K562 (cell line): ENCODE measurements around the gene SURF6. TPM values are rescaled to one million over a fixed set of nuclear protein-coding genes. Genes with fewer than 3 reads are reported as not detected.

Experiments used
- ATAC-seq: fragments of 200-7000 bp; cut with Tn5 transposase; 3 replicates; pipeline ENCODE4 v1.9.1; 2020; ENCODE audit warnings: moderate library complexity
- BruUV-seq: library from RNA; stranded (reverse); fragments of 400-500 nt; replicated peaks from 2 replicates; lab custom pipeline; 2021; lab: Mats Ljungman, UMichigan
- CTCF ChIA-PET: fragments of 300-600 bp; formaldehyde crosslinking; extraction: SDS; loops from one replicate; lab custom pipeline; 2021; ENCODE audit warnings: low intra/inter-chr PET ratio; lab: Yijun Ruan, JAX
- POLR2A ChIA-PET: fragments of 300-600, 350-650 bp; sonication (Branson Sonifier 250); formaldehyde crosslinking; extraction: SDS; loops from one replicate; lab custom pipeline; 2021; ENCODE audit warnings: antibody characterized with exemption, inconsistent platforms; lab: Yijun Ruan, JAX
- DNase-seq, 4 experiments: peaks; one replicate each; pipeline versions ENCODE4 v3.0.0 to v3.0.0-alpha.2; 2011 to 2018; ENCODE audit warnings: low spot score in 3 of 4, mixed read lengths in 3 of 4; ENCODE audit errors: extremely low read depth in 1 of 4
- FAIRE-seq: peaks from 2 replicates; lab custom pipeline; 2011; peaks lifted over from hg19 to GRCh38; lab: Jason Lieb, UNC
- H2AFZ ChIP-seq: 2 replicates; pipeline ENCODE4 v1.6.0; 2011; ENCODE audit warnings: low read depth, low read length, control low read depth, inconsistent platforms
- H3K27ac ChIP-seq: fragments of 200-600 bp; 3 replicates; pipeline ENCODE4 v1.8.0; 2011; ENCODE audit warnings: low read depth, mild to moderate bottlenecking, control low read depth, inconsistent platforms, low read length, moderate library complexity, mixed read lengths; ENCODE audit errors: extremely low read depth
- H3K27me3 ChIP-seq, 2 experiments: fragments of 300-600 bp in 1 of 2; 2 replicates in 1 of 2; 3 replicates in 1 of 2; pipeline versions ENCODE4 v1.6.0 to v1.8.0; 2011; ENCODE audit warnings: inconsistent platforms in 2 of 2, low read length in 2 of 2, mild to moderate bottlenecking in 1 of 2, mixed read lengths in 1 of 2, moderate library complexity in 1 of 2; ENCODE audit not compliant: control insufficient read depth in 2 of 2, insufficient read depth in 2 of 2
- H3K36me3 ChIP-seq: fragments of 300-600 bp; 3 replicates; pipeline ENCODE4 v1.8.0; 2011; ENCODE audit warnings: mild to moderate bottlenecking, low read length, inconsistent platforms; ENCODE audit not compliant: control insufficient read depth, insufficient read depth
- H3K4me1 ChIP-seq, 2 experiments: fragments of 200-600 bp in 1 of 2; replicated peaks in 1 of 2; 2 replicates in 1 of 2; 3 replicates in 1 of 2; pipeline versions ENCODE4 v1.5.1 to v1.8.0; 2011; ENCODE audit warnings: inconsistent platforms in 2 of 2, low read length in 2 of 2, mild to moderate bottlenecking in 1 of 2, mixed read lengths in 1 of 2, moderate library complexity in 1 of 2; ENCODE audit not compliant: control insufficient read depth in 2 of 2, insufficient read depth in 2 of 2
- H3K4me2 ChIP-seq: 2 replicates; pipeline ENCODE4 v1.6.1; 2011; ENCODE audit warnings: low read length, control low read depth, inconsistent platforms, mixed read lengths; ENCODE audit not compliant: insufficient read depth
- H3K4me3 ChIP-seq: fragments of 200-600 bp; sonication (generic), shearing (Covaris generic); 2 replicates; pipeline ENCODE4 v1.5.1; 2016; ENCODE audit warnings: control low read depth, inconsistent platforms
- H3K79me2 ChIP-seq: fragments of 200-600 bp; 3 replicates; pipeline ENCODE4 v1.8.0; 2011; ENCODE audit warnings: low read length, inconsistent platforms; ENCODE audit not compliant: control insufficient read depth, insufficient read depth
- H3K9ac ChIP-seq, 2 experiments: 2 replicates each; pipeline versions ENCODE4 v1.6.0 to v1.6.1; 2011; ENCODE audit warnings: low read depth in 2 of 2, low read length in 2 of 2, control low read depth in 1 of 2, inconsistent platforms in 1 of 2, mild to moderate bottlenecking in 1 of 2, mixed read lengths in 1 of 2; ENCODE audit not compliant: insufficient read depth in 1 of 2
- H3K9me1 ChIP-seq: one replicate; pipeline ENCODE4 v1.6.0; 2011; ENCODE audit warnings: inconsistent platforms, mild to moderate bottlenecking, low read length, moderate library complexity; ENCODE audit not compliant: control insufficient read depth, insufficient read depth
- H3K9me3 ChIP-seq: replicated peaks from 2 replicates; pipeline ENCODE4 v1.5.1; 2011; ENCODE audit warnings: low read depth, low read length, inconsistent platforms; ENCODE audit not compliant: control insufficient read depth, insufficient read depth
- H4K20me1 ChIP-seq: replicated peaks from 2 replicates; pipeline ENCODE4 v1.6.1; 2011; ENCODE audit warnings: low read length, inconsistent platforms, mixed read lengths; ENCODE audit not compliant: control insufficient read depth, insufficient read depth
- FOXK2 ChIP-seq, 2 experiments: fragments of 450-650 bp; IDR thresholded peaks in 1 of 2; conservative IDR thresholded peaks in 1 of 2; 2 replicates each; pipeline ENCODE4 v1.6.1; 2016; ENCODE audit warnings: low read depth in 2 of 2, mild to moderate bottlenecking in 1 of 2
- GATAD2A ChIP-seq: fragments of 450-650 bp; IDR thresholded peaks from 2 replicates; pipeline ENCODE4 v1.6.1; 2017
- HDAC1 ChIP-seq, 2 experiments: fragments of 450-650 bp; IDR thresholded peaks; 2 replicates each; pipeline ENCODE4 v1.6.1; 2016 to 2017; ENCODE audit warnings: inconsistent platforms in 1 of 2, mild to moderate bottlenecking in 1 of 2, moderate library complexity in 1 of 2
- HDGF ChIP-seq: fragments of 450-650 bp; IDR thresholded peaks from 2 replicates; pipeline ENCODE4 v1.6.1; 2016
- LEF1 ChIP-seq: fragments of 450-650 bp; IDR thresholded peaks from 2 replicates; pipeline ENCODE4 v1.6.1; 2016; ENCODE audit warnings: mild to moderate bottlenecking
- NELFE ChIP-seq: IDR thresholded peaks from 2 replicates; pipeline ENCODE4 v1.6.1; 2011; ENCODE audit warnings: mild to moderate bottlenecking; ENCODE audit not compliant: insufficient read depth, insufficient read length
- NONO ChIP-seq, 2 experiments: fragments of 200-400 bp in 1 of 2; fragments of 450-650 bp in 1 of 2; formaldehyde crosslinking in 1 of 2; IDR thresholded peaks; 2 replicates each; pipeline ENCODE4 v1.6.1; 2017; ENCODE audit warnings: low read depth in 2 of 2, mild to moderate bottlenecking in 2 of 2, moderate library complexity in 2 of 2, low read length in 1 of 2
- PML ChIP-seq: IDR thresholded peaks from 2 replicates; pipeline ENCODE4 v1.6.1; 2012; ENCODE audit warnings: low read length, inconsistent platforms
- POLR2A ChIP-seq: fragments of 450-650 bp; conservative IDR thresholded peaks from 2 replicates; pipeline ENCODE4 v1.6.1; 2016
- POLR2AphosphoS5 ChIP-seq: IDR thresholded peaks from 2 replicates; pipeline ENCODE4 v1.6.1; 2011; ENCODE audit warnings: mild to moderate bottlenecking, low read depth, low read length, moderate library complexity; ENCODE audit not compliant: control insufficient read depth, insufficient read depth
- POLR2G ChIP-seq: fragments of 200-400 bp; formaldehyde crosslinking; IDR thresholded peaks from 2 replicates; pipeline ENCODE4 v1.6.1; 2017; ENCODE audit warnings: low read depth, mild to moderate bottlenecking, antibody characterized with exemption, low read length, moderate library complexity
- RFX7 ChIP-seq: fragments of 250-450 bp; sonication (Bioruptor Pico); IDR thresholded peaks from 2 replicates; pipeline ENCODE4 v1.5.1; 2021; ENCODE audit warnings: mild to moderate bottlenecking
- SAFB ChIP-seq: fragments of 200-400 bp; formaldehyde crosslinking; IDR thresholded peaks from 2 replicates; pipeline ENCODE4 v1.6.1; 2017; ENCODE audit warnings: low read depth, low read length, borderline replicate concordance
- SAP30 ChIP-seq: fragments of 200-600 bp; sonication (generic); IDR thresholded peaks from 2 replicates; pipeline ENCODE4 v1.6.1; 2012; ENCODE audit warnings: borderline replicate concordance, low read depth, mild to moderate bottlenecking, moderate library complexity, low read length, control low read depth, inconsistent platforms; ENCODE audit not compliant: insufficient read depth, poor library complexity, severe bottlenecking
- SMC3 ChIP-seq: conservative IDR thresholded peaks from 2 replicates; pipeline ENCODE4 v1.6.1; 2011; ENCODE audit warnings: low read depth, low read length, improper control_type of control experiment; ENCODE audit not compliant: insufficient read depth
- SPI1 ChIP-seq: IDR thresholded peaks from 2 replicates; pipeline ENCODE4 v1.6.1; 2011; ENCODE audit warnings: low read depth, low read length, control low read depth, borderline replicate concordance
- SRSF1 ChIP-seq: fragments of 200-400 bp; formaldehyde crosslinking; IDR thresholded peaks from 2 replicates; pipeline ENCODE4 v1.6.1; 2017; ENCODE audit warnings: mild to moderate bottlenecking, low read depth, low read length, moderate library complexity
- SRSF7 ChIP-seq: fragments of 200-400 bp; formaldehyde crosslinking; optimal IDR thresholded peaks from 2 replicates; pipeline ENCODE3; 2017; ENCODE audit warnings: mild to moderate bottlenecking, low read depth, low read length
- SUPT5H ChIP-seq: fragments of 450-650 bp; IDR thresholded peaks from 2 replicates; pipeline ENCODE4 v1.6.1; 2016
- XRCC3 ChIP-seq: fragments of 450-650 bp; IDR thresholded peaks from 2 replicates; pipeline ENCODE4 v1.6.1; 2017; ENCODE audit warnings: mild to moderate bottlenecking, moderate library complexity
- ZNF217 ChIP-seq: sonication (generic); formaldehyde crosslinking; IDR thresholded peaks from 2 replicates; pipeline ENCODE4 v1.8.0; 2022; ENCODE audit warnings: mild to moderate bottlenecking, missing genetic modification reagents
- ZNF311 ChIP-seq: fragments of 250-450 bp; sonication (Bioruptor Pico); IDR thresholded peaks from 2 replicates; pipeline ENCODE4 v1.4.0; 2020; ENCODE audit warnings: mild to moderate bottlenecking, moderate library complexity
- WGBS: fragments of 100-300 bp; shearing (Covaris generic); methylation state at CpG from one replicate; pipeline ENCODE4 v1.1.6; 2016; ENCODE audit warnings: low coverage, mixed read lengths; ENCODE audit not compliant: insufficient coverage; ENCODE audit errors: missing lambda C conversion rate; 5-methylcytosine and 5-hydroxymethylcytosine counted together
- in situ Hi-C: fragments of 300-500 bp; cut with MboI; formaldehyde crosslinking; loops from 4 replicates; pipeline ENCODE4 v1.15.0; 2018; ENCODE audit warnings: inconsistent platforms, mixed read lengths
- intact Hi-C: fragments of 100-400 bp; cut with micrococcal nuclease; formaldehyde crosslinking; loops from 2 replicates; pipeline ENCODE4 v1.14.2; 2022
- polyA plus RNA-seq, 8 experiments: library from polyadenylated mRNA; depleted of rRNA in 4 of 8; stranded (reverse) in 5 of 8; unstranded in 3 of 8; fragments of >200 nt; fragmentation: Nextera tagmentation in 2 of 8; fragmentation: Illumina TruSeq in 1 of 8; extraction: Ambion mirVana in 2 of 8; extraction: Trizol in 1 of 8; gene quantifications; 2 replicates each; pipeline versions ENCODE4 v1.2.1 to v1.2.3, GENCODE V29; 2011 to 2014; ENCODE audit warnings: inconsistent platforms in 1 of 8, missing spikeins in 1 of 8
- total RNA-seq, 7 experiments: library from RNA; depleted of rRNA in 6 of 7; stranded (reverse); fragments of >200 nt in 6 of 7; fragmentation: Illumina TruSeq in 2 of 7; extraction: Trizol in 2 of 7; gene quantifications; 2 replicates each; pipeline versions ENCODE4 v1.2.1 to v1.2.3, GENCODE V29; 2011 to 2021; ENCODE audit warnings: low replicate concordance in 1 of 7
- TF ChIP-seq, protein P1 (sequence below): sonication (generic); formaldehyde crosslinking; IDR thresholded peaks from 2 replicates; pipeline ENCODE4 v1.8.1; 2023; ENCODE audit warnings: mild to moderate bottlenecking, missing genetic modification reagents

The SURF6 gene
- total and polyA plus RNA-seq, 9 of the 15 experiments (the other 6 are each of a cell fraction or from before 2014, with no cell fraction given): 1.4 to 68.3 (median 14.7) TPM

GRCh38 chr9:133352635-133353340 lies 16.8 kb upstream of the SURF6 start:
- POLR2A ChIA-PET: interaction anchor here (0.7 to 7.4 kb wide), 7 partner anchors 11 to 373 kb away, joined by 3 to 33 read pairs (median 5); partner anchors contain the start of gene STKLD1
- BruUV-seq: no TSS peak
- FAIRE-seq (no peak), DNase-seq (no peak), ATAC-seq (no peak)
- intact Hi-C loops: no loop called here
- no peak for TF ChIP-seq SAP30
- peak; percentile 55 for TF ChIP-seq POLR2G
- TF ChIP-seq SPI1: 0 out of 2 replicates have a peak, but pooled peaks have one; percentile 1
- TF ChIP-seq, protein P1, sequence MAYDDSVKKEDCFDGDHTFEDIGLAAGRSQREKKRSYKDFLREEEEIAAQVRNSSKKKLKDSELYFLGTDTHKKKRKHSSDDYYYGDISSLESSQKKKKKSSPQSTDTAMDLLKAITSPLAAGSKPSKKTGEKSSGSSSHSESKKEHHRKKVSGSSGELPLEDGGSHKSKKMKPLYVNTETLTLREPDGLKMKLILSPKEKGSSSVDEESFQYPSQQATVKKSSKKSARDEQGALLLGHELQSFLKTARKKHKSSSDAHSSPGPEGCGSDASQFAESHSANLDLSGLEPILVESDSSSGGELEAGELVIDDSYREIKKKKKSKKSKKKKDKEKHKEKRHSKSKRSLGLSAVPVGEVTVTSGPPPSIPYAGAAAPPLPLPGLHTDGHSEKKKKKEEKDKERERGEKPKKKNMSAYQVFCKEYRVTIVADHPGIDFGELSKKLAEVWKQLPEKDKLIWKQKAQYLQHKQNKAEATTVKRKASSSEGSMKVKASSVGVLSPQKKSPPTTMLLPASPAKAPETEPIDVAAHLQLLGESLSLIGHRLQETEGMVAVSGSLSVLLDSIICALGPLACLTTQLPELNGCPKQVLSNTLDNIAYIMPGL (CRISPR knock-in tag): no peak
- no peak for TF ChIP-seq SMC3
- TF ChIP-seq GATAD2A: no peak
- TF ChIP-seq FOXK2 (conservative IDR thresholded peaks at IDR 0.05 in 1 of 2, IDR thresholded peaks at IDR 0.05 in 1 of 2; ENCODE audit: low read depth in 2 of 2): no peak
- TF ChIP-seq PML: peak; percentile 42; the same call in 1 of the 2 replicates
- no peak for TF ChIP-seq XRCC3
- no peak for TF ChIP-seq SRSF1
- no peak for TF ChIP-seq RFX7
- TF ChIP-seq HDGF: no peak
- no peak for TF ChIP-seq LEF1
- TF ChIP-seq NONO (IDR thresholded peaks at IDR 0.05; ENCODE audit: low read depth in 2 of 2, low read length in 1 of 2): no peak
- TF ChIP-seq SUPT5H: peak; percentile 17
- TF ChIP-seq SRSF7: no peak
- TF ChIP-seq POLR2A: peak; percentile 15; the same call in 1 of the 2 replicates
- TF ChIP-seq ZNF311 (CRISPR knock-in tag): no peak
- no peak for TF ChIP-seq ZNF217 (CRISPR knock-in tag)
- TF ChIP-seq HDAC1 (IDR thresholded peaks at IDR 0.05): no peak
- no peak for TF ChIP-seq SAFB
- TF ChIP-seq POLR2AphosphoS5: peak; percentile 59
- TF ChIP-seq NELFE: no peak
- H3K4me1 ChIP-seq: peaks cover 14 to 34% of the 10 kb centered on the region in 2 experiments; a peak in 4 of 5 replicates
- H3K36me3 ChIP-seq: peaks cover 63% of the 10 kb centered on the region
- CTCF ChIA-PET: no interaction called here
- peak overlapping the region; percentile 3; the same call in 1 of the 3 replicates for H3K27ac ChIP-seq
- H3K4me3 ChIP-seq: no peak overlapping the region
- H2AFZ ChIP-seq: no peak overlapping the region
- H3K9me3 ChIP-seq: no peaks in the 10 kb centered on the region
- no peak overlapping the region for H3K4me2 ChIP-seq
- peaks cover 60% of the 10 kb centered on the region for H3K79me2 ChIP-seq
- no peak overlapping the region for H3K9ac ChIP-seq
- peaks cover 30% of the 10 kb centered on the region for H4K20me1 ChIP-seq
- WGBS: 59% methylated on average over 8 of the region's 8 CpGs
- no peaks in the 10 kb centered on the region for H3K27me3 ChIP-seq
- in situ Hi-C loops: no loop called here
- H3K9me1 ChIP-seq: peaks cover 3% of the 10 kb centered on the region
